Upper lobe of left lung (tissue), 6 donors: Measurements from ENCODE around the gene TREM2. TPM values are rescaled to one million over a fixed set of nuclear protein-coding genes. Genes with fewer than 3 reads are reported as not detected.

Experiments used
- ATAC-seq, 2 donors: fragments of 200-7000 bp; cut with Tn5 transposase; one replicate each; pipeline ENCODE4 v1.9.1; 2022; ENCODE audit warnings: mild to moderate bottlenecking in 2 of 2, moderate library complexity in 2 of 2; ENCODE audit not compliant: low FRiP score in 2 of 2
- DNase-seq, 2 donors: peaks; one replicate each; pipeline ENCODE4 v3.0.0-alpha.2; 2019 to 2020
- H3K27ac ChIP-seq, 4 donors: fragments of 200-600 bp; sonication (generic); one replicate each; pipeline ENCODE4 v1.5.1; 2016 to 2019
- H3K27me3 ChIP-seq, 4 donors: fragments of 200-600 bp; sonication (generic); one replicate each; pipeline ENCODE4 v1.5.1; 2017 to 2019
- H3K36me3 ChIP-seq, 4 donors: fragments of 200-600 bp; sonication (generic); one replicate each; pipeline ENCODE4 v1.5.1; 2016 to 2019
- H3K4me1 ChIP-seq, 4 donors: fragments of 200-600 bp; sonication (generic); one replicate each; pipeline ENCODE4 v1.5.1; 2018 to 2019
- H3K4me3 ChIP-seq, 4 donors: fragments of 200-600 bp; sonication (generic); one replicate each; pipeline ENCODE4 v1.5.1; 2017 to 2019; ENCODE audit warnings: mild to moderate bottlenecking in 2 of 4, moderate library complexity in 1 of 4
- H3K9me3 ChIP-seq, 4 donors: fragments of 200-600 bp; sonication (generic); one replicate each; pipeline ENCODE4 v1.5.1; 2018 to 2019
- EP300 ChIP-seq, 4 donors: sonication (generic); formaldehyde crosslinking; IDR thresholded peaks; one replicate each; pipeline ENCODE4 v1.5.1; 2017; ENCODE audit warnings: antibody characterized with exemption in 4 of 4, control low read depth in 2 of 4
- POLR2A ChIP-seq, 4 donors: fragments of 450-650 bp; IDR thresholded peaks; one replicate each; pipeline ENCODE4 v1.5.1; 2016 to 2017; ENCODE audit warnings: antibody characterized with exemption in 4 of 4, mild to moderate bottlenecking in 2 of 4
- POLR2AphosphoS5 ChIP-seq, 2 donors: sonication (generic); formaldehyde crosslinking; IDR thresholded peaks; one replicate each; pipeline ENCODE4 v1.5.1; 2017; ENCODE audit warnings: antibody characterized with exemption in 2 of 2
- WGBS, 2 donors: methylation state at CpG; one replicate each; pipeline ENCODE4 v1.1.5; 2017 to 2018; 5-methylcytosine and 5-hydroxymethylcytosine counted together
- total RNA-seq, 6 donors: library from RNA; depleted of rRNA in 4 of 6; stranded (reverse); fragments of >200 nt in 4 of 6; gene quantifications; one replicate each; pipeline versions ENCODE4 v1.1.0 to v1.2.1, GENCODE V29; 2016 to 2021
- TF ChIP-seq, protein P1 (sequence below), 6 experiments: fragments of 450-650 bp in 4 of 6; fragments of 200-600 bp in 2 of 6; sonication (generic) in 2 of 6; IDR thresholded peaks; one replicate each; pipeline ENCODE4 v1.5.1; 2016 to 2019; ENCODE audit warnings: antibody characterized with exemption in 6 of 6
- donor health status: DM: no; HTN: no; CAD: no; lungs with moderate emphysema.
- donor health status: DM: no; HTN: yes; CAD: no; lungs with severe emphysema.

TREM2 gene
- total RNA-seq, 6 donors from 2014 or later: 6.5 to 66.6 (median 41.0) TPM

DNA sequence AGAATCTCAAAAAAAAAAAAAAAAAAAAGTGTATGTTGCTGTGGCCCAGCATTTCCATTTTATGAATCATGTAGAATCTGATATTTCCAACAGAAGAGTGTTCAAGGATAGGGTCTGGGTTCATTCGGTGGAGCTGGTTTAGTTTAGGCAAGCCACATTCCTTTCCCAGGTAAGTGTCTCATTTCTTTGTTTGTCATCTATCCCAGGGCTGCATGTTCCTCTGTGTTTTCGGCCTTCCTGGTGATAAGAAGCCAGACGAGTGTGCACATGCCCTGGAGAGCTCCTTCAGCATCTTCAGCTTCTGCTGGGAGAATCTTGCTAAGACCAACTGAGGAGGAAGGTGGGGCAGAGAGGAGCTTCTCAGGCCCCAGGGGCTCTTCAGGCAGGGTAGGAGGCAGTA is 51.9 kb downstream of the TREM2 start:
- TF ChIP-seq EP300 (IDR thresholded peaks at IDR 0.05) (no peak), POLR2A (IDR thresholded peaks at IDR 0.05) (no peak), POLR2AphosphoS5 (IDR thresholded peaks at IDR 0.05) (no peak)
- TF ChIP-seq, protein P1, sequence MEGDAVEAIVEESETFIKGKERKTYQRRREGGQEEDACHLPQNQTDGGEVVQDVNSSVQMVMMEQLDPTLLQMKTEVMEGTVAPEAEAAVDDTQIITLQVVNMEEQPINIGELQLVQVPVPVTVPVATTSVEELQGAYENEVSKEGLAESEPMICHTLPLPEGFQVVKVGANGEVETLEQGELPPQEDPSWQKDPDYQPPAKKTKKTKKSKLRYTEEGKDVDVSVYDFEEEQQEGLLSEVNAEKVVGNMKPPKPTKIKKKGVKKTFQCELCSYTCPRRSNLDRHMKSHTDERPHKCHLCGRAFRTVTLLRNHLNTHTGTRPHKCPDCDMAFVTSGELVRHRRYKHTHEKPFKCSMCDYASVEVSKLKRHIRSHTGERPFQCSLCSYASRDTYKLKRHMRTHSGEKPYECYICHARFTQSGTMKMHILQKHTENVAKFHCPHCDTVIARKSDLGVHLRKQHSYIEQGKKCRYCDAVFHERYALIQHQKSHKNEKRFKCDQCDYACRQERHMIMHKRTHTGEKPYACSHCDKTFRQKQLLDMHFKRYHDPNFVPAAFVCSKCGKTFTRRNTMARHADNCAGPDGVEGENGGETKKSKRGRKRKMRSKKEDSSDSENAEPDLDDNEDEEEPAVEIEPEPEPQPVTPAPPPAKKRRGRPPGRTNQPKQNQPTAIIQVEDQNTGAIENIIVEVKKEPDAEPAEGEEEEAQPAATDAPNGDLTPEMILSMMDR (IDR thresholded peaks at IDR 0.05): no peak
- no peak for DNase-seq
- ATAC-seq: no peak

More for the DNA sequence above, 51.9 kb downstream of the TREM2 start:
- no peaks in the 10 kb centered on the region for H3K9me3 ChIP-seq
- no peaks in the 10 kb centered on the region for H3K4me1 ChIP-seq
- WGBS, 2 donors: 72 to 74% methylated on average over 3 of the region's 3 CpGs
- peaks cover 0 to 4% (median 0%) of the 10 kb centered on the region in 4 donors for H3K36me3 ChIP-seq
- no peak overlapping the region for H3K27ac ChIP-seq
- H3K4me3 ChIP-seq: no peak overlapping the region
- no peaks in the 10 kb centered on the region for H3K27me3 ChIP-seq

Other genes starting within 250 kb of the TREM2 start
- 10 to 100 TPM in 1 of 6 donors, 1 to 10 TPM in 4, under 1 TPM in 1; 0.97 to 12.6 (median 2.3) TPM for gene UNC5CL, start 123.9 kb downstream of the TREM2 start, total RNA-seq
- not detected for gene TSPO2, start 120.6 kb downstream of the TREM2 start, total RNA-seq
- not detected for gene APOBEC2, start 109.9 kb downstream of the TREM2 start, total RNA-seq
- 10 to 100 TPM; 10.0 to 27.3 (median 20.0) TPM for gene OARD1, start 90.8 kb downstream of the TREM2 start, total RNA-seq
- 10 to 100 TPM; 18.5 to 33.0 (median 21.6) TPM for gene NFYA, start 90.1 kb downstream of the TREM2 start, total RNA-seq
- 1 to 10 TPM in 4 of 6 donors, not detected in 2; 2.6 to 6.3 (median 4.4) TPM for gene TREML1, start 8.8 kb downstream of the TREM2 start, total RNA-seq
- gene TREML2, start 38.0 kb upstream of the TREM2 start, total RNA-seq: 1 to 10 TPM in 4 of 6 donors, under 1 TPM in 1, not detected in 1; 0.67 to 2.3 (median 1.5) TPM
- gene TREML4, start 65.2 kb upstream of the TREM2 start, total RNA-seq: not detected
- gene TREM1, start 123.6 kb upstream of the TREM2 start, total RNA-seq: 100 to 1,000 TPM in 4 of 6 donors, 10 to 100 TPM in 2; 52.8 to 168 (median 115) TPM
- not detected for gene NCR2, start 172.5 kb upstream of the TREM2 start, total RNA-seq